Parathyroid adenoma (tissue), 2 donors: ENCODE measurements around the gene IL17REL.

Source experiments
- H2AFZ ChIP-seq: fragments of 300-600 bp; sonication (generic); one replicate; pipeline ENCODE4 v1.7.0; 2017; ENCODE audit warnings: antibody characterized with exemption, mild to moderate bottlenecking
- H3K27ac ChIP-seq: fragments of 300-600 bp; sonication (generic); one replicate; pipeline ENCODE4 v1.7.0; 2017
- H3K27me3 ChIP-seq: fragments of 300-600 bp; sonication (generic); one replicate; pipeline ENCODE4 v1.7.0; 2017; ENCODE audit warnings: low read length; ENCODE audit not compliant: control insufficient read depth, insufficient read depth
- H3K36me3 ChIP-seq: fragments of 300-600 bp; sonication (generic); one replicate; pipeline ENCODE4 v1.7.0; 2017; ENCODE audit warnings: low read length; ENCODE audit not compliant: control insufficient read depth, insufficient read depth
- H3K4me1 ChIP-seq: fragments of 300-600 bp; sonication (generic); one replicate; pipeline ENCODE4 v1.7.0; 2017; ENCODE audit warnings: control low read depth
- H3K4me2 ChIP-seq: fragments of 300-600 bp; sonication (generic); one replicate; pipeline ENCODE4 v1.7.0; 2017; ENCODE audit warnings: low read length
- H3K4me3 ChIP-seq: fragments of 300-600 bp; sonication (generic); one replicate; pipeline ENCODE4 v1.7.0; 2017; ENCODE audit warnings: low read depth, low read length
- H3K79me2 ChIP-seq: fragments of 300-600 bp; sonication (generic); one replicate; pipeline ENCODE4 v1.7.0; 2017; ENCODE audit warnings: control low read depth
- H3K9ac ChIP-seq: fragments of 300-600 bp; sonication (generic); one replicate; pipeline ENCODE4 v1.7.0; 2017; ENCODE audit warnings: mild to moderate bottlenecking
- H3K9me3 ChIP-seq: fragments of 300-600 bp; sonication (generic); one replicate; pipeline ENCODE4 v1.7.0; 2017; ENCODE audit warnings: low read length; ENCODE audit not compliant: control insufficient read depth
- CTCF ChIP-seq: fragments of 300-600 bp; sonication (generic); IDR thresholded peaks from one replicate; pipeline ENCODE4 v1.7.0; 2017; ENCODE audit warnings: antibody characterized with exemption, mild to moderate bottlenecking
- donor health status: primary hyperparathyroidism.

IL17REL gene

GRCh38 chr22:50056214-50056972 lies 43.8 kb upstream of the IL17REL start:
- TF ChIP-seq CTCF = no peak
- Histone ChIP-seq H3K79me2 (no peaks in the 10 kb centered on the region), H2AFZ (no peak overlapping the region), H3K4me3 (no peak overlapping the region), H3K27ac (no peak overlapping the region), H3K4me1 (peaks cover 2% of the 10 kb centered on the region), H3K9ac (no peak overlapping the region), H3K27me3 (no peaks in the 10 kb centered on the region), H3K4me2 (no peak overlapping the region), H3K9me3 (no peaks in the 10 kb centered on the region), H3K36me3 (no peaks in the 10 kb centered on the region)

- Histone ChIP-seq H3K36me3 (no peaks in the 10 kb centered on the region), H3K27me3 (no peaks in the 10 kb centered on the region), H2AFZ (no peak overlapping the region), H3K9me3 (no peaks in the 10 kb centered on the region), H3K4me2 (no peak overlapping the region), H3K79me2 (no peaks in the 10 kb centered on the region), H3K27ac (no peak overlapping the region), H3K4me1 (peaks cover under 1% of the 10 kb centered on the region), H3K9ac (no peak overlapping the region), H3K4me3 (no peak overlapping the region)
- TF ChIP-seq CTCF = no peak
Measured at GRCh38 chr22:50053861-50054260, 41.3 kb upstream of the IL17REL start.

GRCh38 chr22:50051930-50052329 lies 39.4 kb upstream of the IL17REL start:
- no peak overlapping the region for H3K9ac ChIP-seq
- no peak for TF ChIP-seq CTCF
- no peak overlapping the region for H2AFZ ChIP-seq
- no peaks in the 10 kb centered on the region for H3K36me3 ChIP-seq
- H3K4me1 ChIP-seq = no peaks in the 10 kb centered on the region
- no peak overlapping the region for H3K4me2 ChIP-seq
- no peaks in the 10 kb centered on the region for H3K9me3 ChIP-seq
- H3K27ac ChIP-seq = no peak overlapping the region
- no peaks in the 10 kb centered on the region for H3K27me3 ChIP-seq
- H3K79me2 ChIP-seq = no peaks in the 10 kb centered on the region
- H3K4me3 ChIP-seq = no peak overlapping the region

GRCh38 chr22:50049299-50050195 lies 37.0 kb upstream of the IL17REL start:
- no peaks in the 10 kb centered on the region for H3K36me3 ChIP-seq
- H3K4me2 ChIP-seq = no peak overlapping the region
- no peak overlapping the region for H3K27ac ChIP-seq
- no peak overlapping the region for H2AFZ ChIP-seq
- no peaks in the 10 kb centered on the region for H3K9me3 ChIP-seq
- no peak overlapping the region for H3K4me3 ChIP-seq
- H3K27me3 ChIP-seq = no peaks in the 10 kb centered on the region
- H3K9ac ChIP-seq = no peak overlapping the region
- no peak for TF ChIP-seq CTCF
- no peaks in the 10 kb centered on the region for H3K79me2 ChIP-seq
- H3K4me1 ChIP-seq = no peaks in the 10 kb centered on the region
